Activated CD8-positive, alpha-beta memory T cell treated with anti-CD3 and anti-CD28 coated beads for 36 hours (primary cell): ENCODE data around the gene FAM20C. TPM values are rescaled to one million over a fixed set of nuclear protein-coding genes. Genes with fewer than 3 reads are reported as not detected.
"Not testable (repeated sequence)": the region's sequence is repeated elsewhere in the genome, so short reads cannot be mapped to it uniquely, and the experiment has no call there.

Experiments
- CTCF ChIA-PET: fragments of 350-600 bp; sonication (Branson Sonifier 250); formaldehyde crosslinking; loops from one replicate; lab custom pipeline; 2021; ENCODE audit warnings: antibody characterized with exemption; lab: Charles Lee
- POLR2A ChIA-PET: fragments of 350-600 bp; sonication (Branson Sonifier 250); formaldehyde crosslinking; loops from one replicate; lab custom pipeline; 2021; ENCODE audit warnings: antibody characterized with exemption; lab: Charles Lee
- total RNA-seq, 2 experiments: library from RNA; stranded (reverse); gene quantifications; one replicate each; pipeline ENCODE4 v1.2.3, GENCODE V29; 2021

The FAM20C gene
- total RNA-seq, 2 experiments from 2014 or later = 0.74 to 1.5 TPM

- CTCF ChIA-PET = no interaction called here
Measured at GRCh38 chr7:200290-200689, 7.9 kb downstream of the FAM20C start.

GRCh38 chr7:200704-201103, 8.3 kb downstream of the FAM20C start:
- ChIA-PET CTCF (no interaction called here), POLR2A (no interaction called here)

More at GRCh38 chr7:200290-200689, 7.9 kb downstream of the FAM20C start:
- POLR2A ChIA-PET = no interaction called here

- ChIA-PET CTCF (no interaction called here), POLR2A (no interaction called here)
Measured at GRCh38 chr7:204326-204725, 12.0 kb downstream of the FAM20C start.

- ChIA-PET POLR2A (no interaction called here), CTCF (no interaction called here)
Measured at GRCh38 chr7:205115-206010, 13.0 kb downstream of the FAM20C start.

- POLR2A ChIA-PET, CTCF ChIA-PET: not testable (repeated sequence)
Measured at GRCh38 chr7:206351-206750, 14.0 kb downstream of the FAM20C start.

GRCh38 chr7:207418-208129, 15.2 kb downstream of the FAM20C start:
- ChIA-PET POLR2A (no interaction called here), CTCF (no interaction called here)

GRCh38 chr7:208130-208673, 15.8 kb downstream of the FAM20C start:
- CTCF ChIA-PET = no interaction called here
- POLR2A ChIA-PET = no interaction called here

GRCh38 chr7:208816-209215, 16.4 kb downstream of the FAM20C start:
- ChIA-PET CTCF (no interaction called here), POLR2A (no interaction called here)

- ChIA-PET CTCF (no interaction called here), POLR2A (no interaction called here)
Measured at GRCh38 chr7:209416-209815, 17.0 kb downstream of the FAM20C start.

- ChIA-PET CTCF (no interaction called here), POLR2A (no interaction called here)
Measured at GRCh38 chr7:209906-210305, 17.5 kb downstream of the FAM20C start.

- POLR2A ChIA-PET = no interaction called here
- CTCF ChIA-PET = no interaction called here
Measured at GRCh38 chr7:210401-210925, 18.1 kb downstream of the FAM20C start.

GRCh38 chr7:211033-211714, 18.8 kb downstream of the FAM20C start:
- ChIA-PET POLR2A (no interaction called here), CTCF (no interaction called here)

GRCh38 chr7:211715-212058, 19.3 kb downstream of the FAM20C start:
- POLR2A ChIA-PET = no interaction called here
- CTCF ChIA-PET = no interaction called here

- ChIA-PET POLR2A (no interaction called here), CTCF (no interaction called here)
Measured at GRCh38 chr7:212754-213153, 20.4 kb downstream of the FAM20C start.

GRCh38 chr7:213324-213993, 21.1 kb downstream of the FAM20C start:
- POLR2A ChIA-PET = interaction anchor here (0.7 kb wide), 1 partner anchor 117 kb away, joined by 3 read pairs; no protein-coding TSS in a partner anchor
- CTCF ChIA-PET = no interaction called here

GRCh38 chr7:214410-215212, 22.2 kb downstream of the FAM20C start:
- ChIA-PET POLR2A (no interaction called here), CTCF (no interaction called here)

- ChIA-PET POLR2A (no interaction called here), CTCF (no interaction called here)
Measured at GRCh38 chr7:216360-217300, 24.3 kb downstream of the FAM20C start.
